DMS79 treated with DMSO at 0.1 percent for 48 hours (cell line): ENCODE data around the gene DDX23.
"Not testable (repeated sequence)": the region's sequence is repeated elsewhere in the genome, so short reads cannot be mapped to it uniquely, and the experiment has no call there.

Experiments
- DNase-seq: peaks from one replicate; lab custom pipeline; 2025; lab: John Stamatoyannopoulos, UW

The DDX23 gene

DNA sequence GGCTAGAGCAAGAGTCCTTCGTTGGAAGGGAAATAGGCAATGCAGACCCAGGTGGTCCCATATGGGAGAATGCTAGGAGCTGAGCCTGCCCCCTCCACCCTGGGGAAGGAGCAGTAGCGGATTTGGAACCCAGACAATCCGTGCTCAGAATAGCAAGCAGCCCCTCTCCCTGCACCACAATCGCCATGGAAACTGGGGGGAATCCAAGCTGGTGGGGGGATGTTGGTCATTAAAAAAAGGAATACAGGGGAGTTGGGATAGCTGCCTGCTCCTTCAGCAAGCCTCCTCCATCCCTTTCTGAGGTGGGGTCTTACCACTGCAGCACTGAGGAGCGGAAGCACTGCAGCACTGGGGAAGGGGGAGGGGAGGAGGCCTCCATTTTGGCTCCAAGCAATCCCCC is 10.8 kb upstream of the DDX23 start:
- no peak for DNase-seq

DNA sequence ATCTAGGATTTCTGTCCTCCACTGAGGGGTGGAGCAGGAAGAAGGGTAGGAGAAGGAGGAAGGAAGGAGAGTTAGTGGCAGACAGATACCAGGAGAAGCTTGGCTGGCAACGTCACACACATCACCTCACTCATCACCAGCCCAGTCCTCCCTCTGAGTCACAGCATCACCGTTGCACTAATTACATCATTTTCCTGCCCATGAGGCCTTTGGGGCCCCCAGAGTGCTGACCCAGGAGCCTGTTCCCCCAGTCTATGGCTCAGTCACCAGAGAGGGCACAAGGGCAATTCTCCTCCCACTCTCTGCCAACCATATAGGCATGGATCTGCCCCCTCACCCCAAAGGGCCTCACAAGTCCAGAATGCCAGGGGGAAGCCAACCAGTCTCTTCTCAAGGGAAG is 9.1 kb upstream of the DDX23 start:
- no peak for DNase-seq

DNA sequence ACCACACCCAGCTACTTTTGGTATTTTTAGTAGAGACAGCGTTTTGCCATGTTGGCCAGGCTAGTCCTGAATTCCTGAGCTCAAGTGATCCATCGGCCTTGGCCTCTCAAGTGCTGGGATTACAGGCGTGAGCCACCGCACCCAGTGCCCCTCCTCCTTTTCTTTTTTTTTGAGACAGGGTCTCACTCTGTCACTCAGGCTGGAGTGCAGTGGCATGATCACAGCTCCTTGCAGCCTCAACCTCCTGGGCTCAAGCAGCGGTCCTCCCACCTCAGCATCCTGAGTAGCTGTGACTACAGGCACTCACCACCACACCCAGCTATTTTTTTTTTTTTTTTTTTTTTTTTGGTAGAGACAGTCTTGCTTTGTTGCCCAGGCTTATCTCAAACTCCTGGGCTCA is 8.3 kb upstream of the DDX23 start:
- DNase-seq, result not testable (repeated sequence)

DNA sequence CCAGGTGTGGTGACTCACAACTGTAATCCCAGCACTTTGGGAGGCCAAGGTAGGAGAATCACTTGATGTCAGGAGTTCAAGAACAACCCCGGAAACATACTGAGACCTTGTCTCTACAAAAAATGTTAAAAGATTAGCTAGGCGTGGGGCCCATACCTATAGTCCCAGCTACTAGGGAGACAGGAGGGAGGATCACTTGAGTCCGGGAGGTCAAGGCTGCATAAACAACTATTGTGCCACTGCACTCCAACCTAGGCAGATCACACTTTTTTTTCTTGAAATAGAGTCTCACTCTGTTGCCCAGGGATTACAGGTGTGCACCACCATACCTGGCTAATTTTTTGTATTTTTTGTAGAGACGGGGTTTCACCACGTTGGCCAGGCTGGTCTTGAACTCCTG is 7.6 kb upstream of the DDX23 start:
- DNase-seq, result no peak

DNA sequence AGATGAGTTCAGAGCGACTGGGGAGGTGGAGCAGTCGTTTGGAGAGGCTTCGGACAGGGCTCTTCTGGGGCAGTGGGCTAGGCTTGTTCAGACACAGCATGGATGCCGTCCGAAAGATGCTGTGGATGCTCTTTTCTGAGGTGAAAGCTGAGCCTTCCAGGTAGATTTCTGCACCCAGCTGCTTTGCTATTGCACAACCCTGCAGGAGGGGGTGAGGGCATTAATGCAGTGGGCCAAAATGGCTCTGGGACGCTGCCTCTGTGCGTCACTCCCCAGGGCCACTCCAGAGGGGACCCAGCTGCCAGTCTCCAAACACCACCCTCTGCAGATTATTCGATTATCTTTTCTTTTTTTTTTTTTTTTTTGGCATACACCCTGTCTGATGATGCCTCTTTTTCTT is 6.1 kb upstream of the DDX23 start:
- DNase-seq, result no peak

DNA sequence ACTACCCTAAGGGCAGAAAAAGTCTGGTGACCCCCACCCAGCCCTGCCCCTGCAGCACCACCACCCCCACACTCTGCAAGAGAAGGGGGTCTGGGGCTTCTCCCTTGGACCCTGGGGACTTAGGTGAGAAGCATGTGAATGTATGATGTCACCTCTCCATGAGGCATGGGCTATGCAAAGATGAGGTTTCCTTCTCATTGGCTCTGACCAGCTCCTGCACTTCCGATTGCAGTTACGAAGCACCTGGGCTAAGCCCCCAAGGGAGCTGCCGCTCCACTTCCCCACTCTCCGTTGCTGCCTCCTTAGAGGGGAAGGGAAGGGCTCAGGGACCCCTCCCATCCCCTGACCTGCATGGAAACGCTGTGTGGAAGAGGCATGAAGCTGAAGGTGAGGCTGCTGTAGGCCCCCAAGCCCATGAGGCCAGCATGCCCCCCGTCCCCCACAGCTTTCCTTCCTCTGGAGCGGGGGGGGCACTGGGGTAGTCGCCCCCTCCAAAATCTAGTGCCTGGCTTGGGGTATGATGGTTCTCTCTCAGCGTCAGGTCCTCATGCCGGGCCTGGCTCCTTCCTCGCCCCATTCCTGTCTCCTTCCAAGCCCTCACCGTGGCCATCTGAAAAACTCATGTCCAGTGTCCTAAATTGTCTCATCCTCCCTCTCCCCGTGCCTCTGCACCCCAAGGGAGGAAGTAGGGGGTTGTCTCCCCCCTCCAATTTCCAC is 5.5 kb upstream of the DDX23 start:
- DNase-seq, result no peak

DNA sequence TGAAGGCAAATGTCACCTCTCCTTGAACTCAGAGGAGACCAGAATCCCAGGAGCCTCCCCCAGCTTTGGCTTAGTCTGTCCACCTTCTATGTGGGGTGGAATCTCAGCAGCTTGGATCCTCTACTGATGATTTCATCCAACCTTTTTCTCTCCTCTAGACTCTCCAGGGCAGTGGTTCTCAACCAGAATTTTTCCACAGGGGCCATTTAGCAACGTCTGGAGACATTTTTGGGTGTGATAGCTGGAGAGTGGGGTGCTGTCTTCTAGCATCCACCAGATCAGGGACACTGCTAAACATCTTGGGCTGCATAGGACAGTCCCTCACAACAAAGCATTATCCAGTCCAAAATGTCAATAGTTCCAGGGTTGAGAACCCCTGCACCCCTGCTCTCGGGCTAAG is 4.4 kb upstream of the DDX23 start:
- no peak for DNase-seq

DNA sequence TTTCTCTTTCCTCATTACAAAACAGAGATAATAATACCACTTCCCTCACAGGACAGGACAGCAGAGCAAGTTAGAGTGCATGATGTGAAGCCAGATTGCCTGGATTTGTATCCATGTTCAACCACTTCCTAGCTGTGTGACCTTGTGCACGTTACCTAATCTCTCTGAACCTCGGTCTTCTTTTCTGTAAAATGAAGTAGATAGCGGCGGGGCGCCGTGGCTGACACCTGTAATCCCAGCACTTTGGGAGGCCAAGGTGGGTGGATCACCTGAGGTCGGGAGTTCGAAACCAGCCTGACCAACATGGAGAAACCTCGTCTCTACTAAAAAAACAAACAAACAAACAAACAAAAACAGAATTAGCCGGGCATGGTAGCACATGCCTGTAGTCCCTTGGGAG is 3.0 kb upstream of the DDX23 start:
- not testable (repeated sequence) for DNase-seq

DNA sequence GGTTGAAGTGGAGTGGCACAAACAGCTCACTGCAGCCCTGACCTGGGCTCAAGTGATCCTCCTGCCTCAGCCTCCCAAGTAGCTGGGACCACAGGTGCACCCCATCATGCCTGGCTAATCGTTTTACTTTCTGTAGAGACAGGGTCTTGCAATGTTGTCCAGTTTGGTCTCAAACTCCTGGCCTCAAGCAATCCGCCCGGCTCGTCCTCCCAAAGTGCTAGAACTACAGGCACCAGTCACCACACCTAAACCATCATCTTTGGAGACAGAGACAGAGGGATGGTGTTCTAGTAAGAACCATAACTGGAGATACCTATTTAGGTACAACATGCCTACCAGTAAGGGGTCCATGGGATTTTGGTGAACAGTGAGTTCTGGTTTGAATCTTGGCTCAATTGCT is 2.5 kb upstream of the DDX23 start:
- DNase-seq, result no peak

DNA sequence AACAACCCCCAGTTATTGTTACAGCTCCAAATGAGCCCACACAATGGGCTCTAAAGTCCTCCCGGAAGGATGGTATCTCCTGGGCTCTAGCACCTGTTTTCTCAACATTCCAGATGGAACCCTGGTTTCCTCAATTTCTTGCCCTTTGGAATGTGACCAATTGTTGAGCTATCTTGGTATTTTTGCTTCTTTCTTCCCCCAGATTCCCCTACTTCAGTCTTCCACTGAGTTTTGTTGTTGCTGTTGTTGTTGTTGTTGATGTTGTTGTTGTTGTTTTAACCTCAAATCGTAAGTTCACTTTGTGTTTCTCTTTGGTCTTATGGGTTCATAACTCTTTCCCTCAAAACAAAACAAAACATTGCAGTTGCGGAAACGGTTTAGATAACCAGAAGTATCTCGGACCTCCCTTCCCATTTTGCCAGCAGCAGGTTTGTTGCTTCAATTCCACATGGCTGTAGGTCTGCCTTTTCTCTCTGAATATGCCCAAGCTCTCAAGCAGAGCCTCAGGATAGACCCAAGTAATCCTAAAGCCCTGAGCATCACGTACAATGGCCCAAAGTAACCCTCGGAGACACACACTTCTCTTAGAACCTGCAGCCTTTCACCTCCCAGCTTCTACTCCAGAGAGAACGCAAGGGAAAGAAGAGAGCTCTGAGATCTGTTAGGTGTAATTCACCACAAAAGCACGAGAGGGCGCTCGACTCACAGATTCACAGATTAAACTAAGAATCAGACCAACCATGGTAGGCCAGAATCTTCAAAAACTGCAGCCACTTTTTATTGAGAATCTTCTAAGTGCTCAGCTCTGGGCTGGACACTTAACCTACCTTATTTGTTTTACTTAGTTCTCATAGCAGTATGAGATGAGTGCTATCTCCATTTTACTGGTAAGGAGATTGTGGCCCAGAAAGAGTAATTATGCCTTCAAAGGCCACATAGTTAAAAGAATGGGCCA is 1.0 kb upstream of the DDX23 start:
- DNase-seq, result peak; percentile 85

DNA sequence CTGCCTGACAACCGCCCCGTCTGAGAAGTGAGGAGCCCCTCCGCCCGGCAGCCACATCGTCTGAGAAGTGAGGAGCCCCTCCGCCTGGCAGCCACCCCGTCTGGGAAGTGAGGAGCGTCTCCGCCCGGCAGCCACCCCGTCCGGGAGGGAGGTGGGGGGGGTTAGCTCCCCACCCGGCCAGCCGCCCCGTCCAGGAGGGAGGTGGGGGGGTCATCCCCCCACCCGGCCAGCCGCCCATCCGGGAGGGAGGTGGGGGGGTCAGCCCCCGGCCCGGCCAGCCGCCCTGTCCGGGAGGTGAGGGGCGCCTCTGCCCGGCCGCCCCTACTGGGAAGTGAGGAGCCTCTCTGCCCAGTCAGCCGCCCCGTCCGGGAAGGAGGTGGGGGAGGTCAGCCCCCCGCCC is 9.9 kb downstream of the DDX23 start:
- not testable (repeated sequence) for DNase-seq

DNA sequence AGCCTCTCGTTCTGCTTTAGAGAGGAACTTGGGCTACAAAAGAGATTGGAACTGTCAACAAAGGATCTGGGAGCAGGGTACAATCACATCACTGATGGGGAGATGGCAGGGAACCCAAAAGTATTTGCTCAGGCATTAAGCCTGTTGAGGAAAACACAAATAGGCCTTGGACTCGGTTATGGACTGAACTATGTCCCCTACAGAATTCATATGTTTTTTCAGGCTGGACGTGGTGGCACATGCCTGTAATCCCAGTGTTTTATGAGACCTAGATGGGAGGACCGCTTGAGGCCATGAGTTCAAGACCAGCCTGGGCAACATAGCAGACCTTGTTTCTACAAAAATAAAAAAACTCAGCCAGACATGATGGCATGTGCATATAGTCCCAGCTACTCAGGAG is 13.9 kb downstream of the DDX23 start:
- DNase-seq, result no peak

DNA sequence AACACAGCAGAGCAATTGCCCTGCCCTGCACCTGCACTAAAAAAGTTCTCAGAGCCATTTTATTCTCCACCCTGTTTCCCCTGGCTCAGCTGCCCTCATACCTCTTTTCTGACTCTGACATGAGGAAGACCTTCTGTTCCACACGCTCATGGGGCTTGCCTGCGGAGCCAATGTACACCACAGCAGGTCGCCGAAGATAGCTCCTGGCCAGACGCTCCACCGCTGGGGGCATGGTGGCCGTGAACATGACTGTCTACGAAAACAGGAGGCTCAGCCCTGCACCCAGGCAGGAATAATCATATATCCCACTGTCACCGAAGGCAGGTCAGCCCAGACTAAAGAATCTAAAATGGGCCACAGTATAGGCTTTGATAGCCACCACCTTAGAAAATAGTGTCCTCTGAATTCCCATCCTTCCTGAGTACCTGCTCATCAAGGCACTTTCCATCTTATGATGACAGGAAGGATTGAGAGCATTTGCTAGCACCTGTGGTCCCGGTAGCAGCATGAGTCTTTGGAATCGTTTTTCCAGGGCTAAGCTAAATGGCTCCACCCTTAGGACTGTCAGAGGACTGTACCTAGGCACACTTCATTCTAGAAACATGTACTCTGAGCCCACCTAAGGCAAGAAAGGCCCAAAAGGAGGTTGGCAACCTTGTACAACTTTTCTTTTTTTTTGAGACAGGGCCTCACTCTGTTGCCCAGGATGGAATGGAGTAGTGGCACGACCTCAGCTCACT is 19.5 kb downstream of the DDX23 start:
- no peak for DNase-seq

DNA sequence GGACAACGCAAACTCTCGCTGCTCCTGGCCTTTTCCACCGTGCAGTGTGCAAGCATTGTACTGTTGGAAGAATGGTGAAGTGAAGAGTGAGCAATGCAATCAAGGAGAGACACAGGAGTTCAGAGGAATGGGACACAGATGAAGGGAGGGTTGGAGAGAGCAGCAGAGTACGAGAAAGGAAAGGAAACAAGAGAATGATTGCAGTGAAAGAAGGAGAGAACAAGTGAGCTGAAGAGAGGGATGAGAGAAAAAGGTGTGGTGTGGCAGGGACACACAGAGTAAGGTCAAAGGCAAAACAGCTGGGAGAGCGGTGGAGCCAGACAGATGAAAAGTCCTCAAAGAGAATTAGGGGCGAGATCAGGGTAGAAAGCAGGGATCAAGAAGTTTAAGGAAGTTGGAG is 20.7 kb downstream of the DDX23 start:
- DNase-seq, result no peak

DNA sequence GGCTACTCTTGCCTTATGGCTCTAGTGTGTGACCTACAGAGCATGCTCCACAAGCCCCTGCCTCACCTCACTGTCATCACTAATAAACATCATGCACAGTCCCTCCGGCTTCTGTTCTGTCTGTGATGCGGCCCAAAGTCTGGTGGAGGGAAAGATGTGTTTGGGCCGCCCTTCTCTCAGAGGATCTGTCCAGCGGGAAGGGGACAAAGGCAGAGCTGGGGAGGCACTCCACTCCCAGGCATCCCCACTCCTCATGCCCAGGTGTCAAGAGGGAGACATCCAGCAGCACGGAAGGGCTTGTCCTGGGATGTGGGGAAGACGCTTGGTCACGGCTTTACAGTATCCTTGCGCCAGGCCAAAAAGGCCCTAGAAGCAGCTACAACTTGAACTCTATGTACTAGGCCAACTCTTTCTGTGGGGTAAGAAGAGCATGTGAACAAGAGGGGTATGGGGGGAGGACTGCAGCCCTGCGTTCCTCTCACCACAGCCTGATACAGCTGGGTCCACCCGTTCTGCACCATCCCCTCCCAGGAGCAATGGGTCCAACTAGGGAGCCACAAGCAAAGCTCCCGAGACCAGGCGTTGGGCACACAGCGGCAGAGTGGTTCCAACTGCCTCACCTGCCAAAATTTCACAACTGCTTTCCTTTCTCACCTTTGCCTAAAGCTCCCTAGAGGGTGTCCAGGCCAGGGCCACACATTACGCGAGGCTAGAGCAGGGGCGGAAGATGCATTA is 23.0 kb downstream of the DDX23 start:
- DNase-seq, result no peak

DNA sequence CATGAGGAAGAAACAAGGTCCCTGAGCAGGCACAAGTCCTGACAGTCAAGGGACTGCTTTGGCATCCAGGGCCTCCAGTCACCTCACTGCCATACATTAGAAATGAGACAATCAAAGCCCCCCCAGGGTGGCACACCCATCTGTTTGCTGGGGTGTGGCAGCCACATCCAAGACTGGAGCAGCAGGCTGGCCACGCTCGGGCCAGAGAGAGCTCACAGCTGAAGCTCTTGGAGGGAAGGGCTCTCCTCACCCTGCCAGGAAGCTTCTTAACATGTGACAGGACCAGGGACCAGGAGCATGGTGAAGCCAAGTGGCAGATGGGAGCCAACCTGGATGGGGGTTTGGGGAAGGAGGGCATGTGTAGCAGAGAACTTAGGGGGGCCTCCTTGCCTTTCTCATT is 23.7 kb downstream of the DDX23 start:
- no peak for DNase-seq

DNA sequence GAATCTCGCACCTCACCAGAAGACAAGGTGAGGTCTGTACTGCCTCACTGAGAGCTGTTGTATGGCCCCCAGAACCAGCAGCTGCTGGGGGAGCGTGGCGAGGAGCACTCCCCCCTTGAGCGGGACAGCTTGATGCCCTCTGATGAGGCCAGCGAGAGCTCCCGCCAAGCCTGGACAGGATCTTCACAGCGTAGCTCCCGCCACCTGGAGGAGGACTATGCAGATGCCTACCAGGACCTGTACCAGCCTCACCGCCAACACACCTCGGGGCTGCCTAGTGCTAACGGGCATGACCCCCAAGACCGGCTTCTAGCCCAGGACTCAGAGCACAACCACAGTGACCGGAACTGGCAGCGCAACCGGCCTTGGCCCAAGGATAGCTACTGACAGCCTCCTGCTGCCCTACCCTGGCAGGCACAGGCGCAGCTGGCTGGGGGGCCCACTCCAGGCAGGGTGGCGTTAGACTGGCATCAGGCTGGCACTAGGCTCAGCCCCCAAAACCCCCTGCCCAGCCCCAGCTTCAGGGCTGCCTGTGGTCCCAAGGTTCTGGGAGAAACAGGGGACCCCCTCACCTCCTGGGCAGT is 24.4 kb downstream of the DDX23 start:
- DNase-seq, result no peak

DNA sequence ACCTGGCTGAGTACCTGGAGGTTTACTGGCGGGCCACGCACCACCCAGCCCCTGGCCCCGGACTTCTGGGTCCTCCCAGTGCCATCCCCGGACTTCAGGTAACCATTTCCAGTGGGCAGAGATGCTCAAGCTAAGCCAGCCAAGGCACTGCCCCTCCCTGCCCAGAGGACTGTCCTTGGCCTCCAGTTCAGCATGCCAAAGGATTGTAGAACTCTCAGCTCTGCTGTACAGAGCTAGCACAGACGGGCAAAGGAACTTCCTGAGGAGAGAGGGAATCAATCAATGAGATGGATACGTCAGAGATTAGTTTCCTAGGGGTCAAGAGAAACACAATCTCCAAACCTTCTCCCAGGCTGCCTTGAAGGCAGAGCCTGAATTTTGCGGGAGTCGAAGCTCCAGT is 24.9 kb downstream of the DDX23 start:
- no peak for DNase-seq

DNA sequence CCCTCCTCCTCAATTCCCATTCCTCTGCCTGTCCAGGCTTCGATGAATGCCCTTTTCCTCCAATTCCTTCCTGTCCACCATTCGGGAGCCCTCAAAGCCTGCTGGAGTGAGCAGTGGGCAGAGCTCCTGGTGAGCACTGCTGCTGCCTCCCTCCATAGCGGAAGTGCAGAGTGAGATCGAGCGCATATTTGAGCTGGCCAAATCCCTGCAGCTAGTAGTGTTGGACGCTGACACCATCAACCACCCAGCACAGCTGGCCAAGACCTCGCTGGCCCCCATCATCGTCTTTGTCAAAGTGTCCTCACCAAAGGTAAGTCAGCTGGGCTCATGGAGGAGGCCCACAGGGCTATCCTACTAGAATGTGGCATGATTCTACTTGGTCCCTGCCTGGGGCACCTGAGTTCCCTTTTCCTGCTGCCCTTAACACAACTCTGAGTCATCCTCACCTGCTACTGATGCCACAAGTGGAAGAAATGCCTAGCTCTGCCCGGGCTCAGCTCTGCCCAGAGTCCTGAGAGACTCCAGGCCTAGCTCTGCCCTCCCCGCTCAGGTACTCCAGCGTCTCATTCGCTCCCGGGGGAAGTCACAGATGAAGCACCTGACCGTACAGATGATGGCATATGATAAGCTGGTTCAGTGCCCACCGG is 25.6 kb downstream of the DDX23 start:
- DNase-seq, result no peak

DNA sequence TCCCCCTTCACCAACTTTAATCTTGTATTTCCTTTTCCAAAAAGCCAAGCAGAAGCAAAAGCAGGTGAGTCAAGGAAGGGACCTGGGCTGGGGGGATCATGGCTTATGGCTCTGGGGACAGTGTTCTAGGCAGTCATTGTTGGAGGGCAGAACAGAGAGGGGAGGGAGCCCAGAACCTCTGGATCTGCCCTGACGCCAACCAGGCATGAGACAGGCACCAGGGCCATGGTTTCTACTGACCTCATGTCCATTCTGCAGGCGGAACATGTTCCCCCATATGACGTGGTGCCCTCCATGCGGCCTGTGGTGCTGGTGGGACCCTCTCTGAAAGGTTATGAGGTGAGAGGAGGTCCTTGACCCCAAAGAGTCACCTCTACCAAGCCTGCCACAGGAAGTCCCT is 27.1 kb downstream of the DDX23 start:
- no peak for DNase-seq

DNA sequence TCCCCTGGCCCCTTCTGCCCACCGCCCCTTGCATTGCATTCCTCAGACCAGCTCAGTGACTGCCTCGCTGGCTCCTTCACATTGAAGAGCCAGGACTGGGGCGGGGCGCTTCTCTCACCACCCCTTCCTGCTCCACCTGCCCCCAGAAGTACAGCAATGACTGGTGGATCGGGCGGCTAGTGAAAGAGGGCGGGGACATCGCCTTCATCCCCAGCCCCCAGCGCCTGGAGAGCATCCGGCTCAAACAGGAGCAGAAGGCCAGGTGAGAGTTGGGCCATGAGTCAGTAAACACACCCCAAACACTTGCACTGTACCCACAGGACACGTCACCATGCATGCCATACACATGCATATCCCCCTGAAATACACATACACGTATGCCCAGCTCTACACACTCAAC is 27.9 kb downstream of the DDX23 start:
- DNase-seq, result no peak
